SK-N-MC (cell line): ENCODE data around the gene MOB3A.

ENCODE experiments used
- EZH2 ChIP-seq: fragments of 200-600 bp; sonication (generic); IDR thresholded peaks from one replicate; pipeline ENCODE4 v1.6.1; 2017; ENCODE audit warnings: antibody characterized with exemption
- POLR2AphosphoS5 ChIP-seq: IDR thresholded peaks from 2 replicates; pipeline ENCODE4 v1.6.1; 2012; ENCODE audit warnings: mild to moderate bottlenecking, low read depth, low read length, borderline replicate concordance

DNA sequence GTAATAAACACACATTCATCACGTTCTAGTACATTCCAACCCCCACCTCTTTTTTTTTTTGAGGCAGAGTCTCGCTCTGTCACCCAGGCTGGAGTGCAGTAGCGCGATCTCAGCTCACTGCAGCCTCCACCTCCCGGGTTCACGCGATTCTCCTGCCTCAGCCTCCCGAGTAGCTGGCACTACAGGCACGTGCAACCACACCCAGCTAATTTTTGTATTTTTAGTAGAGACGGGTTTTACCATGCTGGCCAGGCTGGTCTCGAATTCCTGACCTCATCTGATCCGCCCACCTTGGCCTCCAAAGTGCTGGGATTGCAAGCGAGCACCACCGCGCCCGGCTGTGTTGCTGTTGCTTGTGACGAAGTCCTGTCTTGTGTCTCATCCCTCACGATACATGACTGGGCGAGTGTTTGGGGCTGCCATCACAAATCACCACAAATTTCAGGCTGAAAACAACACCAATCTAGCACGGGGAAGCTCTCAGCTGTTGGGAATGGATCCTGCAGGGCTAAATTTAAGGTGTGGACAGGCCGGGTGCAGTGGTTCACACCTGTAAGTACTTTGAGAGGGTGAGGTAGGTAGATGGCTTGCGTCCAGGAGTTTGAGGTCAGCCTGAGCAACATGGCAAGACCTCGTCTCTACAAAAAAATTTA, 15.7 kb downstream of the MOB3A start:
- TF ChIP-seq POLR2AphosphoS5 (no peak), EZH2 (no peak)
